ENCODE results near the gene RPL9. TPM values are rescaled to one million over a fixed set of nuclear protein-coding genes. Genes with fewer than 3 reads are reported as not detected.

RPL9 gene
- total RNA-seq, 2 donors from 2014 or later = 2,526 to 3,169 TPM

GRCh38 chr4:39472396-39472795, 13.7 kb upstream of the RPL9 start:
- peaks cover 0 to 10% of the 10 kb centered on the region in 2 donors for H3K4me1 ChIP-seq (ENCODE audit: control insufficient read depth in 1 of 2, low read depth in 2 of 2)

GRCh38 chr4:39470402-39470801, 11.7 kb upstream of the RPL9 start:
- H3K27me3 ChIP-seq (replicated peaks; ENCODE audit: insufficient read depth) = no peaks in the 10 kb centered on the region
- no peaks in the 10 kb centered on the region for H3K9me3 ChIP-seq
- DNase-seq (ENCODE audit: low spot score) (no peak), ATAC-seq (ENCODE audit: insufficient number of reproducible peaks, low FRiP score, low read depth) (no peak)
- no peaks in the 10 kb centered on the region for H3K36me3 ChIP-seq
- no peak overlapping the region for H3K27ac ChIP-seq
- H3K4me1 ChIP-seq (ENCODE audit: control insufficient read depth in 1 of 2, low read depth in 2 of 2) = no peaks in the 10 kb centered on the region
- no peak overlapping the region for H3K4me3 ChIP-seq
- TF ChIP-seq, protein P1, sequence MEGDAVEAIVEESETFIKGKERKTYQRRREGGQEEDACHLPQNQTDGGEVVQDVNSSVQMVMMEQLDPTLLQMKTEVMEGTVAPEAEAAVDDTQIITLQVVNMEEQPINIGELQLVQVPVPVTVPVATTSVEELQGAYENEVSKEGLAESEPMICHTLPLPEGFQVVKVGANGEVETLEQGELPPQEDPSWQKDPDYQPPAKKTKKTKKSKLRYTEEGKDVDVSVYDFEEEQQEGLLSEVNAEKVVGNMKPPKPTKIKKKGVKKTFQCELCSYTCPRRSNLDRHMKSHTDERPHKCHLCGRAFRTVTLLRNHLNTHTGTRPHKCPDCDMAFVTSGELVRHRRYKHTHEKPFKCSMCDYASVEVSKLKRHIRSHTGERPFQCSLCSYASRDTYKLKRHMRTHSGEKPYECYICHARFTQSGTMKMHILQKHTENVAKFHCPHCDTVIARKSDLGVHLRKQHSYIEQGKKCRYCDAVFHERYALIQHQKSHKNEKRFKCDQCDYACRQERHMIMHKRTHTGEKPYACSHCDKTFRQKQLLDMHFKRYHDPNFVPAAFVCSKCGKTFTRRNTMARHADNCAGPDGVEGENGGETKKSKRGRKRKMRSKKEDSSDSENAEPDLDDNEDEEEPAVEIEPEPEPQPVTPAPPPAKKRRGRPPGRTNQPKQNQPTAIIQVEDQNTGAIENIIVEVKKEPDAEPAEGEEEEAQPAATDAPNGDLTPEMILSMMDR (IDR thresholded peaks at IDR 0.05) = no peak

More at GRCh38 chr4:39472396-39472795, 13.7 kb upstream of the RPL9 start:
- DNase-seq (ENCODE audit: low spot score) (no peak), ATAC-seq (ENCODE audit: insufficient number of reproducible peaks, low FRiP score, low read depth) (no peak)
- no peak overlapping the region for H3K4me3 ChIP-seq
- no peak overlapping the region for H3K27ac ChIP-seq
- no peaks in the 10 kb centered on the region for H3K9me3 ChIP-seq
- no peaks in the 10 kb centered on the region for H3K27me3 ChIP-seq (replicated peaks; ENCODE audit: insufficient read depth)
- TF ChIP-seq, protein P1 (IDR thresholded peaks at IDR 0.05) = no peak
- no peaks in the 10 kb centered on the region for H3K36me3 ChIP-seq

GRCh38 chr4:39469429-39470077, 10.8 kb upstream of the RPL9 start:
- Histone ChIP-seq H3K9me3 (no peaks in the 10 kb centered on the region), H3K4me1 (ENCODE audit: control insufficient read depth in 1 of 2, low read depth in 2 of 2) (no peaks in the 10 kb centered on the region), H3K27ac (peak overlapping the region in 1 of 2 donors; percentile 7), H3K27me3 (replicated peaks; ENCODE audit: insufficient read depth) (no peaks in the 10 kb centered on the region), H3K36me3 (peaks cover 1% of the 10 kb centered on the region), H3K4me3 (no peak overlapping the region)
- DNase-seq (ENCODE audit: low spot score) (no peak), ATAC-seq (ENCODE audit: insufficient number of reproducible peaks, low FRiP score, low read depth) (peak; percentile 79)
- TF ChIP-seq, protein P1 (IDR thresholded peaks at IDR 0.05) = peak; percentile 87

DNA sequence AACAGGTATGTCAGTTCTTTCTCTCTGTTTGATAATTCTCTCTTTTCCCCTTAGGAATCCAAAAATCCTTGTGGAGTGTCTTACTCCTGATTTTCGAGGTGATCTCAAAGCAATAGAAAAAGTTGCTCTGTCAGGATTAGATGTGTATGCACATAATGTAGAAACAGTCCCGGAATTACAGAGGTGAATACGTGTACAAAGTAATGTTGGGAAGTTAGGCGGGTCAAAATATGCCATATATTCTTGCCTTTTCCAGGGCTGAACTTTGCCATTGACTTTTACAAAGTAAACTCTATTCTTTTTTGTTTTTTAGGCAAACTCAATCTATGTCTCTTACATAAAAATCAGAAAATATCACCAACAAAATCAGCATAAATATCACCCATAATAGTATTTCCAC, 8.7 kb upstream of the RPL9 start:
- TF ChIP-seq, protein P1 (IDR thresholded peaks at IDR 0.05) = no peak
- Histone ChIP-seq H3K27me3 (replicated peaks; ENCODE audit: insufficient read depth) (no peaks in the 10 kb centered on the region), H3K36me3 (peaks cover 10% of the 10 kb centered on the region), H3K4me3 (no peak overlapping the region), H3K9me3 (no peaks in the 10 kb centered on the region), H3K4me1 (ENCODE audit: control insufficient read depth in 1 of 2, low read depth in 2 of 2) (no peaks in the 10 kb centered on the region), H3K27ac (no peak overlapping the region)
- ATAC-seq (ENCODE audit: insufficient number of reproducible peaks, low FRiP score, low read depth) = no peak
- no peak for DNase-seq (ENCODE audit: low spot score)

- Histone ChIP-seq H3K36me3 (peaks cover 10% of the 10 kb centered on the region), H3K4me1 (ENCODE audit: control insufficient read depth in 1 of 2, low read depth in 2 of 2) (no peaks in the 10 kb centered on the region), H3K27me3 (replicated peaks; ENCODE audit: insufficient read depth) (no peaks in the 10 kb centered on the region), H3K9me3 (no peaks in the 10 kb centered on the region), H3K4me3 (no peak overlapping the region), H3K27ac (no peak overlapping the region)
- TF ChIP-seq, protein P1 (IDR thresholded peaks at IDR 0.05) = no peak
- no peak for ATAC-seq (ENCODE audit: insufficient number of reproducible peaks, low FRiP score, low read depth)
- no peak for DNase-seq (ENCODE audit: low spot score)
These were observed 8.0 kb upstream of the RPL9 start for GRCh38 chr4:39466747-39467146.
